Choroid plexus epithelial cell (primary cell): ENCODE measurements around the gene TSN.
A peak's percentile ranks its signal among the peaks of the same experiment; 100 is the strongest.
"Not testable (repeated sequence)": the region's sequence is repeated elsewhere in the genome, so short reads cannot be mapped to it uniquely, and the experiment has no call there.

Source experiments
- DNase-seq: peaks from one replicate; pipeline ENCODE4 v3.0.0-alpha.2; 2010; ENCODE audit warnings: low read depth
- H3K4me3 ChIP-seq: 2 replicates; pipeline ENCODE4 v1.5.1; 2011; ENCODE audit warnings: low read depth, mild to moderate bottlenecking, control low read depth, low read length, moderate library complexity
- TF ChIP-seq, protein P1 (sequence below): conservative IDR thresholded peaks from 2 replicates; pipeline ENCODE4 v1.5.1; 2011; ENCODE audit warnings: low read depth, mild to moderate bottlenecking, control low read depth, inconsistent platforms, low read length, moderate library complexity

Gene TSN

DNA sequence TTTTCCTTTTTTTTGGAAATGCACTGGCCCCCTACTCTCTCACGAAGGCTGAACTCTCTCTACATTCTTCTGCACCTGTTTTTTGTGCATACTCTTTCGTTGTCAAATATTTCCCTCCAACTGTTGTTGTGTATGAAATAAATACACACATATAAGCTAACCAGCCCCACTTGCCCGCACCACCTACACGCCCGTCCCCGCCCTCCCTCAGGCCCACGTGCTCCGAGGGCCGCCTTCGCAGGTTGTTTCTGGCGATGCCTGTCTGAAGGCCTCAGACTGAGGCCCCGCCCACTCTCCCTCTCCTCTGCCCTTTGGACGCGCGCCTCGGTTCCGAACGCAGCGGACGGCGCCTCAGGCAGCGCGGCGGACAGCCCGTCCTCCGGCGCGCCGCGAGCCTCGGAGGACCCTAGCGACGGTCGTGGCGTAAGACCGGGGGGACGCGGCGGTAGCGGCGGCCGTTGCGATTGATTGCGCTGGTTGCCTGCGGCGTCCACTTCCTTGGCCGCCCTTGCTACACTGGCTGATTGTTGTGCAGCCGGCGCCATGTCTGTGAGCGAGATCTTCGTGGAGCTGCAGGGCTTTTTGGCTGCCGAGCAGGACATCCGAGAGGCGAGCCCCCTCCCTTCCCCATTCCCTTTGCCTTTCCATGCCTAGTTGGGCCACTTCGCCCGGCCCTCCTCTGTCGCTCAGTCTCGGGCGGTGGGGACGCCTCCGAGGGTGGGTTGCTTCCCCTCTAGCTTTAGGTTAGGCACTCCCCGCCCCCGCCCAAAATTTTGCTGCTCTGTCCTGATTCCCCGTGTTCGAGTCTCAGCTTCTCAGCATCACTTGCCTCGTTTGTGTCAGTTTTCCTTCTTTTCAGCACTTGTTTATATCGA is at the start of gene TSN:
Gene TSN, plus strand, starts transcription at position 415 of the 875 bp plus-strand sequence. Its CDS starts 129 bp downstream, at position 544.
- DNase-seq: peak; percentile 98
- TF ChIP-seq, protein P1, sequence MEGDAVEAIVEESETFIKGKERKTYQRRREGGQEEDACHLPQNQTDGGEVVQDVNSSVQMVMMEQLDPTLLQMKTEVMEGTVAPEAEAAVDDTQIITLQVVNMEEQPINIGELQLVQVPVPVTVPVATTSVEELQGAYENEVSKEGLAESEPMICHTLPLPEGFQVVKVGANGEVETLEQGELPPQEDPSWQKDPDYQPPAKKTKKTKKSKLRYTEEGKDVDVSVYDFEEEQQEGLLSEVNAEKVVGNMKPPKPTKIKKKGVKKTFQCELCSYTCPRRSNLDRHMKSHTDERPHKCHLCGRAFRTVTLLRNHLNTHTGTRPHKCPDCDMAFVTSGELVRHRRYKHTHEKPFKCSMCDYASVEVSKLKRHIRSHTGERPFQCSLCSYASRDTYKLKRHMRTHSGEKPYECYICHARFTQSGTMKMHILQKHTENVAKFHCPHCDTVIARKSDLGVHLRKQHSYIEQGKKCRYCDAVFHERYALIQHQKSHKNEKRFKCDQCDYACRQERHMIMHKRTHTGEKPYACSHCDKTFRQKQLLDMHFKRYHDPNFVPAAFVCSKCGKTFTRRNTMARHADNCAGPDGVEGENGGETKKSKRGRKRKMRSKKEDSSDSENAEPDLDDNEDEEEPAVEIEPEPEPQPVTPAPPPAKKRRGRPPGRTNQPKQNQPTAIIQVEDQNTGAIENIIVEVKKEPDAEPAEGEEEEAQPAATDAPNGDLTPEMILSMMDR: no peak
- peak within 1 kb of the TSS; percentile 79 for H3K4me3 ChIP-seq

DNA sequence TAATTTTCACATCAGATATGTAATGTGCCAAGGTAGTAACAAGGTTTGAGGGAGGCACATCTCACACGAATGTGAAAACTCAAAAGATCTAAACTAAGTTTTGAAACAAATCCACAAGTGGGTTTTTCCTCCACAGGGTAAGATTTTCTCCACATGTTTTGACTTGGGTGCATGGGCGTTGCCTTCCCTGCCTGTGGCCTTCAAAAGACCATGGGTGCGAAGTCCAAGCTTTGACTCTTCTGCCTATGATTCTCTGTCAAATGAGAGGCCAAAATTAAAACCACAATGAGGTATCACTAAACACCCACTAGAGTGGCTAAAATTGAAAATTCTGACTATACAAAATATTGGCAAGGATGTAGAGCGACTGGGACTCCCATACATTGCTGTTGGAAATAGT is 49.5 kb upstream of the TSN start:
- no peak for DNase-seq
- TF ChIP-seq, protein P1: no peak
- no peak overlapping the region for H3K4me3 ChIP-seq

DNA sequence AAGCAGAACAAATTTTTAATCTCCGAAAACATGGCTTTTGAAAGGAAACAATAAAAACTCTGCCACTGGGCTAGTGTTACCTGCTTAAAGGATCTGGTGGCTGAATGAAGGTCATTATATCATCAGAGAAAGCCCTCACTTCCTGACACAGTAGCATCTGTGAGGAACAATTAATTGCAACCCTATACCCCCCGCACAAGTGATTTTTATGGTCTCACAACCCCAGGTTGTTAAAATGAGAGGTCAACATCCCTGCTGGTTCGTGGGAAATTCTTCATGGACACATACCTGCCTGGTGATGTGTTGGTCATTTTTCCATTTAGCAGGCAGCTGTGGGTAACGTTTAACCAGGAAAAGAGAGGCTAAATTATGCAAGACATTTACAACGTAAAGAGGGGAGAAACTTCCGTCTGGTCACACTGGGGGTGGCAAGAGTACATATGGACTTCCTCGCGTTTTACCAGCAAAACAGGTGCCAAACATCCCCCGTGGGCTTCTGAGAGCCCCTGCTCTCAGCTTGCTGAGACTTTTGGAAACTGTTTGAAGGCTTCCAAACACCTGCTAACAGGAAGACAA is 48.0 kb upstream of the TSN start:
- TF ChIP-seq, protein P1: no peak
- H3K4me3 ChIP-seq: no peak overlapping the region
- DNase-seq: no peak

DNA sequence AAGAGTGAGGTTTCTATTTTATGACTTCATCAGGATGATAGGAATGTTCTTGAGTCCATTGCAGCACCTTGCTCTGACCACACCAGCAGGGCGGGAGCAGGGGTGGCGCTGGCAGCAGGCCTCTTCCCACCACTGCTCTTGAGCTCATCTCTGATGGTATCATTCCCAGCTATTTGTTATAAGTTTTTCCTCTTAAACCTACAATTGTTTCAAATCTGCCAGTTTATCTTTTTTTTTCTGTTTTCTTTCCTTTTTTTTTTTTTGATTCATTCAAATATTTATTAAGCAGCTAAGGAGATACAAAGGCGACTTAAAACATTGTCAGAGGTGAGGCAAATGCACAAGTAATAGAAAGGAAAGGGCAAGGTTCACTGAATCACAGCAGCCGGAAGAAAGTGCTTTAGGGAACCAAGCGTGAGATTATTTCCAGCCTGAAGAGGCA is 47.5 kb upstream of the TSN start:
- DNase-seq: no peak

DNA sequence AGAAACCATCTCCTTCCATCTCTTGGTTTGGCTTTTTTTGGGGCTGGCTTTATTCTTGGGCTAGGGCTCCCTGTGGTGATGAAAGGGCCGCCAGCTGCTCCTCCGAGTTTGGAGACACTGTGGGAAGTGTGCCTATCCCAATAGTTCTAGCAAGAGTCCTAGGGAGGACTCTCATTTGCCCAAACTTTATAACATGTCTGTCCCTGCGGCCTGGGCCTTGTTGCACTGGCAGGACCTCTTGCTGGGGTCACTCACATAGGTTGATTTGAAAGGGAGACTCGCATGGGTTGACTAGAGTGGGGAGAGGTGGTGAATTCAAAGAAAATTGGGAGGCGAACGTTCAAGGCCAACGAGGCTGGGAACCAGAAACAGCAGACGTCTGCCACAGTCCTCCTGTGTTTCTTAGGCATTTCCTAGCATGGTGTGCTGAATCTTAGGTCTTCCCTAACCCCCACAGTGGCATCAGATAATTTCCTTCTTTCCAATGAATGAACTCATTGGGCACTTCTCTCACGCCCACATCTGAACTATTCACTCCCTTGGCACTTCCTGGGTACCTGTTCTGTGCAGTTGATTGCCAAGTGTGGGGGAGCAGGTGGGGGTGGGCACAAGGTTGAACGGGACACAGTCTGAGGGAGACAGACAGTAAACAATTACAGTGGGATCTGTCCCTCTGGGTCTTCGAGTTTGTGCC is 45.5 kb upstream of the TSN start:
- DNase-seq: no peak
- H3K4me3 ChIP-seq: no peak overlapping the region
- TF ChIP-seq, protein P1: no peak

More for the DNA sequence above, 47.5 kb upstream of the TSN start:
- TF ChIP-seq, protein P1: no peak
- no peak overlapping the region for H3K4me3 ChIP-seq

DNA sequence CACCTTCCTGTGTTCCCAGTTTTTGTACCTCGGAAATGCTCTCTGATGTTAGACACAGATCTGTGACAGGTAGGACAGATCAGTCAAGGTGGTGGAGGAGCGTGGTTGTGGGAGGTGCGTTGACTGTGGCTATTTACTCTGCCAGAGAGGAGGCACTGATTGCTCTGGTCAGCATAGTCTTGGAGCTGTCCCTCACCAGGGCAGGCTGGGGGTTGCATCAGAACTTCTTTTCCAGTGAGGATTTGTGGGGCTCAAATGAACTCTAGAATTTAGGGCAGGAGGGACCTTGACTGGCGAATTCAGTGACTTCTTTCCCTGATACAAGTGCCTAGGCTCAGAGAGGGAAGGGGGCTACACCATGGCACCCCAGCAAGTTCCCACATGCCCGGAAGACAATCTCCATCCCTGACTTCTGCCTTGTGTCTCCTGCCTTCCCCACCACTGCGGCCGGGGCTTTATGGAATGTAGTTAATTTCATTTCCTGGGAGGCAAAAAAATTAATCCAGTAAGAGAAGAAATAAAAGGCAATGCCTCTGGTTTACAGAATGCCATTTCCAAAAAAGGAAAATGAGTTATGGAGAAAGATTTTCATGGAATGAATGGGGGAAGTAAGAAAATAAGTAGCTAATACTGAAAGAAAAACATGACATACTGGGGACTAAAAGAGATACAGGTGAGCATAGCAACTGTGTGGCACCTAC is 44.8 kb upstream of the TSN start:
- DNase-seq: no peak

DNA sequence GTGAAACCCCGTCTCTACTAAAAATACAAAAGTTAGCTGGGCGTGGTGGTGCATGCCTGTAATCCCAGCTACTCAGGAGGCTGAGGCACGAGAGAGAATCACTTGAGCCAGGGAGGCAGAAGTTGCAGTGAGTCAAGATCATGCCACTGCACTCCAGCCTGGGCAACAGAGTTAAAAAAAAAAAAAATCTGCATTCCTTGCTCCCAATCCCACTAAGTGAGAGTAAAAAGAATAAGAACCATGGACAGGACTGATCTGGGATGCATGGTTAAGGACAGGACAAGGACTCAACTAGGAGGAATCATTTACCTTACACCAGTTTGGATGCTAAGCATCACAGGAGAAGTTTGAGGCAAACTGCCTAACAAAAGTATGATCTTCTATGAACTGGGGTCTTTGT is 44.0 kb upstream of the TSN start:
- not testable (repeated sequence) for H3K4me3 ChIP-seq, DNase-seq

More for the DNA sequence above, 44.8 kb upstream of the TSN start:
- TF ChIP-seq, protein P1: no peak
- H3K4me3 ChIP-seq: no peak overlapping the region
